CD4-positive, alpha-beta T cell (primary cell): ENCODE measurements around the gene ZNF556. TPM values are rescaled to one million over a fixed set of nuclear protein-coding genes. Genes with fewer than 3 reads are reported as not detected.

Experiments
- ATAC-seq: fragments of 200-7000 bp; cut with Tn5 transposase; one replicate; pipeline ENCODE4 v1.10.0; 2022; ENCODE audit warnings: mild to moderate bottlenecking; ENCODE audit not compliant: poor library complexity
- CTCF ChIA-PET: fragments of 350-600 bp; sonication (Branson Sonifier 250); formaldehyde crosslinking; loops from one replicate; lab custom pipeline; 2021; ENCODE audit warnings: antibody characterized with exemption, inconsistent platforms; lab: Charles Lee
- POLR2A ChIA-PET: fragments of 350-600 bp; sonication (Branson Sonifier 250); formaldehyde crosslinking; loops from one replicate; lab custom pipeline; 2021; ENCODE audit warnings: antibody characterized with exemption, inconsistent platforms; lab: Charles Lee
- DNase-seq, 14 experiments: peaks; one replicate each; pipeline ENCODE4 v3.0.0-alpha.2; 2013 to 2020; ENCODE audit warnings: mixed read lengths in 2 of 14
- H3K27ac ChIP-seq, 2 donors: one replicate each; pipeline versions ENCODE4 v1.5.1 to v1.7.0; 2013; ENCODE audit warnings: low read length in 2 of 2, low read depth in 1 of 2, mild to moderate bottlenecking in 1 of 2
- H3K27me3 ChIP-seq, 2 experiments: 1 replicate in 1 of 2; 2 replicates in 1 of 2; pipeline versions ENCODE4 v1.6.1 to v1.7.0; 2013; ENCODE audit warnings: low read length in 2 of 2, control low read depth in 1 of 2, mild to moderate bottlenecking in 1 of 2, moderate library complexity in 1 of 2; ENCODE audit not compliant: insufficient read depth in 2 of 2, control insufficient read depth in 1 of 2
- H3K36me3 ChIP-seq: one replicate; pipeline ENCODE4 v1.6.1; 2013; ENCODE audit warnings: low read length, control low read depth; ENCODE audit not compliant: insufficient read depth
- H3K4me1 ChIP-seq: one replicate; pipeline ENCODE4 v1.6.1; 2013; ENCODE audit warnings: low read length, control low read depth; ENCODE audit not compliant: insufficient read depth
- H3K4me3 ChIP-seq: one replicate; pipeline ENCODE4 v1.5.1; 2013; ENCODE audit warnings: mild to moderate bottlenecking, low read length, moderate library complexity
- H3K9me3 ChIP-seq, 2 experiments: 1 replicate in 1 of 2; 2 replicates in 1 of 2; pipeline versions ENCODE4 v1.6.1 to v1.7.0; 2013; ENCODE audit warnings: low read length in 2 of 2, mild to moderate bottlenecking in 2 of 2, control low read depth in 1 of 2, moderate library complexity in 1 of 2; ENCODE audit not compliant: control insufficient read depth in 1 of 2, insufficient read depth in 1 of 2
- H3K27ac Mint-ChIP-seq: one replicate; pipeline ENCODE4 v1.8.0; 2020; ENCODE audit warnings: mixed read lengths
- H3K27me3 Mint-ChIP-seq: one replicate; pipeline ENCODE4 v1.8.0; 2021; ENCODE audit warnings: mixed read lengths
- H3K36me3 Mint-ChIP-seq: one replicate; pipeline ENCODE4 v1.8.0; 2021; ENCODE audit warnings: low read depth, mixed read lengths
- H3K4me1 Mint-ChIP-seq: one replicate; pipeline ENCODE4 v1.8.0; 2021; ENCODE audit warnings: low read depth, mixed read lengths
- H3K4me3 Mint-ChIP-seq: one replicate; pipeline ENCODE4 v1.8.0; 2020; ENCODE audit warnings: mild to moderate bottlenecking, mixed read lengths
- H3K9me3 Mint-ChIP-seq: one replicate; pipeline ENCODE4 v1.8.0; 2020; ENCODE audit warnings: mixed read lengths
- intact Hi-C, 2 experiments: fragments of 100-400 bp; cut with DNase I in 1 of 2; cut with micrococcal nuclease in 1 of 2; formaldehyde crosslinking; loops; one replicate each; pipeline versions ENCODE4 v1.15.1 to v1.9.0; 2023 to 2025; cut with DNase I, micrococcal nuclease
- total RNA-seq, 174 experiments: library from RNA in 2 of 174; stranded (reverse) in 2 of 174; gene quantifications; one replicate each; pipeline ENCODE4 v1.2.3 and lab custom pipeline; 2021 to 2026
- TF ChIP-seq, protein P1 (sequence below): fragments of 200-600 bp; IDR thresholded peaks from one replicate; pipeline ENCODE4 v1.8.0; 2022; ENCODE audit warnings: antibody characterized with exemption, mild to moderate bottlenecking

ZNF556 gene
- total RNA-seq, 2 experiments from 2014 or later: not detected

DNA sequence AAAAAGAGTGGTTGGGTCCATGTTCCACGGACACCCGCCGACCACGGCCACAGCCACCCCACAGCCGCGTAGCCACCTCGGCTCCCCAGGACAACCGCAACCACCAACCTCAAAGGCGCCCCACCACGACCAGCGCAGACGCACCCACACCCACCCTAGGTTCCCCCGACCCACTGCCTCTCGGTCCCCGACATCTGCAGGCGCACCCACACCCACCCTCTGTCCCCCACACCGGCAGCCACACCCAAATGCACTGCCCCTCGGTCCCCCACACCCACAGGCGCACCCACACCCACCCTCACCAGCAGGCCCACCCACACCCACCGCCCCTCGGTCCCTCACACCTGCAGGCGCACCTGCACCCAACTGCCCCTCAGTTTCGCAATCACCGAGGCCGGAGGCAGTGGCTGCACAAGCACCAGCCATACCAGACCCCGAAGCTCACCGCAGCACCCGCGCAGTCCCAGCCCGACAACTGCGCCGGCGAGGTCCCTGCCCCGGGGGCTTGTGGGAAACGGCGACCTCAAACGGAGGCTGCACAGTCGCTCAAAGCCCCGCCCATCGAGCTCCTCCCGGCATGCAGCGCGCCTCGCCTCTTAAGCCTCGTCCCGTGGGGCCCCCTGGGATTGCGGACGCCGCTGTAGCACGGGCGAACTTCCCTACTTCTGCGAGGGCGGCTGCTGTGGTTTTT lies 59.4 kb downstream of the ZNF556 start:
- ChIA-PET POLR2A (no interaction called here), CTCF (no interaction called here)
- ATAC-seq (no peak), DNase-seq (no peak)
- peaks cover 12% of the 10 kb centered on the region for H3K36me3 Mint-ChIP-seq
- H3K4me3 Mint-ChIP-seq: no peak overlapping the region
- no peaks in the 10 kb centered on the region for H3K4me1 Mint-ChIP-seq
- H3K27ac Mint-ChIP-seq: no peak overlapping the region
- Histone ChIP-seq H3K9me3 (peaks cover 4 to 13% of the 10 kb centered on the region in 2 experiments), H3K36me3 (no peaks in the 10 kb centered on the region), H3K27ac (no peak overlapping the region), H3K4me3 (no peak overlapping the region), H3K4me1 (no peaks in the 10 kb centered on the region), H3K27me3 (no peaks in the 10 kb centered on the region)
- no peaks in the 10 kb centered on the region for H3K27me3 Mint-ChIP-seq
- intact Hi-C loops: no loop called here
- TF ChIP-seq, protein P1, sequence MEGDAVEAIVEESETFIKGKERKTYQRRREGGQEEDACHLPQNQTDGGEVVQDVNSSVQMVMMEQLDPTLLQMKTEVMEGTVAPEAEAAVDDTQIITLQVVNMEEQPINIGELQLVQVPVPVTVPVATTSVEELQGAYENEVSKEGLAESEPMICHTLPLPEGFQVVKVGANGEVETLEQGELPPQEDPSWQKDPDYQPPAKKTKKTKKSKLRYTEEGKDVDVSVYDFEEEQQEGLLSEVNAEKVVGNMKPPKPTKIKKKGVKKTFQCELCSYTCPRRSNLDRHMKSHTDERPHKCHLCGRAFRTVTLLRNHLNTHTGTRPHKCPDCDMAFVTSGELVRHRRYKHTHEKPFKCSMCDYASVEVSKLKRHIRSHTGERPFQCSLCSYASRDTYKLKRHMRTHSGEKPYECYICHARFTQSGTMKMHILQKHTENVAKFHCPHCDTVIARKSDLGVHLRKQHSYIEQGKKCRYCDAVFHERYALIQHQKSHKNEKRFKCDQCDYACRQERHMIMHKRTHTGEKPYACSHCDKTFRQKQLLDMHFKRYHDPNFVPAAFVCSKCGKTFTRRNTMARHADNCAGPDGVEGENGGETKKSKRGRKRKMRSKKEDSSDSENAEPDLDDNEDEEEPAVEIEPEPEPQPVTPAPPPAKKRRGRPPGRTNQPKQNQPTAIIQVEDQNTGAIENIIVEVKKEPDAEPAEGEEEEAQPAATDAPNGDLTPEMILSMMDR: no peak
- H3K9me3 Mint-ChIP-seq: peaks cover 7% of the 10 kb centered on the region

DNA sequence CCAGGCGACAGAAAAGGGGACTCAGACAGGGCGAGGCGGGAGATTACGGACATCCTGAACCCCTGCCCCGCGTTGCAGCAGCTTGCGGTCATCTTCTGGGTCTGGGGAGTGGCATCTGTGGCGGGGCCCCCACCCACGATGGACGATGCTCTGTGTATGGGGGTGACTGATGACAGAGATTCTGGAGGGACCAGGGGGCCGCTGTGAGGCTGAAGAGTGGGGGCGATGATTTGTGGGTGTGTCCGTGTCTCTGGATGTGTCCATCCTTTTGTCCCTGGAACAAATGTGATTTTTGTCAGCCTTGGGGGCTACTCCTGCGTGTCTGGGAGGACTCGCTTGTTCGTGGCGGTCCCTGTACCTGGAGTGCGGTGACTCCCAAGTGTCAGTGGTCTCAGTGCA lies 59.9 kb downstream of the ZNF556 start:
- no peaks in the 10 kb centered on the region for H3K36me3 ChIP-seq
- H3K9me3 ChIP-seq: peaks cover 4 to 17% of the 10 kb centered on the region in 2 experiments
- no peak overlapping the region for H3K4me3 Mint-ChIP-seq
- no peak overlapping the region for H3K27ac ChIP-seq
- CTCF ChIA-PET: no interaction called here
- no peak overlapping the region for H3K27ac Mint-ChIP-seq
- no peak overlapping the region for H3K4me3 ChIP-seq
- peaks cover 16% of the 10 kb centered on the region for H3K36me3 Mint-ChIP-seq
- H3K27me3 ChIP-seq: no peaks in the 10 kb centered on the region
- H3K4me1 ChIP-seq: no peaks in the 10 kb centered on the region
- no peaks in the 10 kb centered on the region for H3K4me1 Mint-ChIP-seq
- no peaks in the 10 kb centered on the region for H3K27me3 Mint-ChIP-seq
- intact Hi-C loops: no loop called here
- no peak for ATAC-seq
- peaks cover 8% of the 10 kb centered on the region for H3K9me3 Mint-ChIP-seq
- no peak for DNase-seq
- TF ChIP-seq, protein P1: no peak
- POLR2A ChIA-PET: no interaction called here

Other genes starting within 250 kb of the ZNF556 start
- gene GNG7, start 164.6 kb upstream of the ZNF556 start, total RNA-seq: 1 to 10 TPM; 5.2 to 5.7 TPM
- not detected for gene DIRAS1, start 146.0 kb upstream of the ZNF556 start, total RNA-seq
- gene SLC39A3, start 127.3 kb upstream of the ZNF556 start, total RNA-seq: 1 to 10 TPM; 7.6 to 7.9 TPM
- 10 to 100 TPM; 28.3 to 29.7 TPM for gene SGTA, start 84.1 kb upstream of the ZNF556 start, total RNA-seq
- 10 to 100 TPM; 26.6 to 27.3 TPM for gene THOP1, start 81.8 kb upstream of the ZNF556 start, total RNA-seq
- gene ZNF554, start 47.5 kb upstream of the ZNF556 start, total RNA-seq: 1 to 10 TPM; 3.5 to 3.6 TPM
- 1 to 10 TPM; 2.3 to 2.4 TPM for gene ZNF555, start 25.9 kb upstream of the ZNF556 start, total RNA-seq
- under 1 TPM; 0.47 to 0.82 TPM for gene ZNF57, start 33.6 kb downstream of the ZNF556 start, total RNA-seq
- gene ZNF77, start 77.6 kb downstream of the ZNF556 start, total RNA-seq: 1 to 10 TPM; 2.0 to 2.4 TPM
- not detected for gene TLE6, start 110.2 kb downstream of the ZNF556 start, total RNA-seq
- 10 to 100 TPM; 23.9 to 25.0 TPM for gene TLE2, start 161.9 kb downstream of the ZNF556 start, total RNA-seq
- 100 to 1,000 TPM; 722 to 793 TPM for gene TLE5, start 195.2 kb downstream of the ZNF556 start, total RNA-seq
- gene GNA11, start 227.0 kb downstream of the ZNF556 start, total RNA-seq: 1 to 10 TPM; 2.6 to 3.4 TPM